HepG2 (cell line): Measurements from ENCODE around the gene GALR2. TPM values are rescaled to one million over a fixed set of nuclear protein-coding genes. Genes with fewer than 3 reads are reported as not detected.

ENCODE experiments used
- ELF4 ChIP-seq: sonication (generic); formaldehyde crosslinking; IDR thresholded peaks from 2 replicates; pipeline ENCODE4 v1.5.0; 2020; ENCODE audit warnings: missing genetic modification reagents, mild to moderate bottlenecking, moderate library complexity, borderline replicate concordance
- FOXO1 ChIP-seq: sonication (generic); formaldehyde crosslinking; IDR thresholded peaks from 2 replicates; pipeline ENCODE4 v1.4.0; 2020; ENCODE audit warnings: missing genetic modification reagents
- HMGA1 ChIP-seq: sonication (generic); formaldehyde crosslinking; conservative IDR thresholded peaks from 2 replicates; pipeline ENCODE4 v1.4.0; 2020; ENCODE audit warnings: missing genetic modification reagents
- MAFF ChIP-seq: IDR thresholded peaks from 2 replicates; pipeline ENCODE4 v1.6.1; 2011; ENCODE audit warnings: low read depth, low read length, improper control_type of control experiment
- MAFG ChIP-seq: sonication (generic); formaldehyde crosslinking; IDR thresholded peaks from 2 replicates; pipeline ENCODE4 v1.5.1; 2020; ENCODE audit warnings: mild to moderate bottlenecking, missing genetic modification reagents
- NFYB ChIP-seq: sonication (generic); formaldehyde crosslinking; IDR thresholded peaks from 2 replicates; pipeline ENCODE4 v1.4.0; 2020; ENCODE audit warnings: missing genetic modification reagents
- PCBP1 ChIP-seq: fragments of 200-400 bp; formaldehyde crosslinking; IDR thresholded peaks from 2 replicates; pipeline ENCODE4 v1.6.1; 2017; ENCODE audit warnings: mild to moderate bottlenecking, low read depth, low read length, borderline replicate concordance
- PITX1 ChIP-seq: sonication (generic); formaldehyde crosslinking; IDR thresholded peaks from 2 replicates; pipeline ENCODE4 v1.5.1; 2020; ENCODE audit warnings: mild to moderate bottlenecking, missing genetic modification reagents
- POLR2AphosphoS5 ChIP-seq: IDR thresholded peaks from 2 replicates; pipeline ENCODE4 v1.6.1; 2012; ENCODE audit warnings: low read depth, low read length
- PRMT3 ChIP-seq: sonication (generic); formaldehyde crosslinking; IDR thresholded peaks from 2 replicates; pipeline ENCODE4 v1.8.1; 2022; ENCODE audit warnings: low read depth, mild to moderate bottlenecking, moderate library complexity, missing genetic modification reagents, borderline replicate concordance
- RARG ChIP-seq: sonication (generic); formaldehyde crosslinking; IDR thresholded peaks from 2 replicates; pipeline ENCODE4 v1.4.0; 2020; ENCODE audit warnings: low read depth, mild to moderate bottlenecking, missing genetic modification reagents
- RBM39 ChIP-seq: fragments of 200-400 bp; formaldehyde crosslinking; IDR thresholded peaks from one replicate; pipeline ENCODE4 v1.6.1; 2018; ENCODE audit warnings: antibody characterized with exemption, mild to moderate bottlenecking, low read depth, low read length; ENCODE audit not compliant: poor library complexity, severe bottlenecking
- RFXANK ChIP-seq: IDR thresholded peaks from 2 replicates; pipeline ENCODE4 v1.6.1; 2016
- SMAD3 ChIP-seq: sonication (generic); formaldehyde crosslinking; IDR thresholded peaks from 2 replicates; pipeline ENCODE4 v1.4.0; 2020; ENCODE audit warnings: missing genetic modification reagents
- U2AF1 ChIP-seq: fragments of 200-400 bp; formaldehyde crosslinking; optimal IDR thresholded peaks from 2 replicates; pipeline ENCODE3; 2017; ENCODE audit warnings: mild to moderate bottlenecking, low read depth, low read length
- ZBTB1 ChIP-seq: sonication (generic); formaldehyde crosslinking; IDR thresholded peaks from 2 replicates; pipeline ENCODE4 v1.4.0; 2020; ENCODE audit warnings: missing genetic modification reagents, borderline replicate concordance
- ZKSCAN8 ChIP-seq: IDR thresholded peaks from 2 replicates; pipeline ENCODE4 v1.6.1; 2016; ENCODE audit warnings: borderline replicate concordance, missing genetic modification reagents, missing compliant biosample characterization
- ZNF124 ChIP-seq: sonication (generic); formaldehyde crosslinking; IDR thresholded peaks from 2 replicates; pipeline ENCODE4 v1.4.0; 2020; ENCODE audit warnings: missing genetic modification reagents
- ZNF264 ChIP-seq: sonication (generic); formaldehyde crosslinking; IDR thresholded peaks from 2 replicates; pipeline ENCODE4 v1.4.0; 2020; ENCODE audit warnings: missing genetic modification reagents
- ZNF383 ChIP-seq: sonication (generic); formaldehyde crosslinking; IDR thresholded peaks from 2 replicates; pipeline ENCODE4 v1.4.0; 2020; ENCODE audit warnings: missing genetic modification reagents, mild to moderate bottlenecking, borderline replicate concordance
- ZNF546 ChIP-seq: sonication (generic); formaldehyde crosslinking; conservative IDR thresholded peaks from 2 replicates; pipeline ENCODE4 v1.8.1; 2023; ENCODE audit warnings: mild to moderate bottlenecking, missing genetic modification reagents
- ZNF7 ChIP-seq: IDR thresholded peaks from 2 replicates; pipeline ENCODE4 v1.6.1; 2016; ENCODE audit warnings: missing biosample characterization, missing genetic modification reagents
- ZNF83 ChIP-seq: sonication (generic); formaldehyde crosslinking; IDR thresholded peaks from 2 replicates; pipeline ENCODE4 v1.4.0; 2020; ENCODE audit warnings: missing genetic modification reagents, mild to moderate bottlenecking, borderline replicate concordance
- ZNF850 ChIP-seq: sonication (generic); formaldehyde crosslinking; conservative IDR thresholded peaks from 2 replicates; pipeline ENCODE4 v1.9.0; 2021; ENCODE audit warnings: mild to moderate bottlenecking, missing genetic modification reagents
- polyA plus RNA-seq, 8 experiments: library from polyadenylated mRNA; depleted of rRNA in 3 of 8; stranded (reverse) in 7 of 8; unstranded in 1 of 8; fragments of >200 nt; fragmentation: Illumina TruSeq in 4 of 8; extraction: Trizol in 4 of 8; gene quantifications; 2 replicates each; pipeline versions ENCODE4 v1.2.1 to v1.2.3, GENCODE V29; 2011 to 2016; ENCODE audit warnings: low read depth in 4 of 8, missing spikeins in 1 of 8, mixed read lengths in 1 of 8; ENCODE audit not compliant: insufficient read depth in 1 of 8
- total RNA-seq, 5 experiments: library from RNA; depleted of rRNA; stranded (reverse); fragments of >200 nt; fragmentation: Illumina TruSeq; extraction: Trizol; gene quantifications; 2 replicates each; pipeline ENCODE4 v1.2.3, GENCODE V29; 2016; ENCODE audit warnings: low read depth in 1 of 5
- TF ChIP-seq, protein P1 (sequence below): IDR thresholded peaks from 2 replicates; pipeline ENCODE4 v1.6.1; 2016; ENCODE audit warnings: low read depth, missing genetic modification reagents, missing compliant biosample characterization
- TF ChIP-seq, protein P2 (sequence below): sonication (generic); formaldehyde crosslinking; IDR thresholded peaks from 2 replicates; pipeline ENCODE4 v1.8.1; 2023; ENCODE audit warnings: mild to moderate bottlenecking, missing genetic modification reagents

GALR2 gene
- total and polyA plus RNA-seq, 2 of the 13 experiments (the other 11 are each of a cell fraction or from before 2014, with no cell fraction given), result 0.48 to 0.58 TPM

DNA sequence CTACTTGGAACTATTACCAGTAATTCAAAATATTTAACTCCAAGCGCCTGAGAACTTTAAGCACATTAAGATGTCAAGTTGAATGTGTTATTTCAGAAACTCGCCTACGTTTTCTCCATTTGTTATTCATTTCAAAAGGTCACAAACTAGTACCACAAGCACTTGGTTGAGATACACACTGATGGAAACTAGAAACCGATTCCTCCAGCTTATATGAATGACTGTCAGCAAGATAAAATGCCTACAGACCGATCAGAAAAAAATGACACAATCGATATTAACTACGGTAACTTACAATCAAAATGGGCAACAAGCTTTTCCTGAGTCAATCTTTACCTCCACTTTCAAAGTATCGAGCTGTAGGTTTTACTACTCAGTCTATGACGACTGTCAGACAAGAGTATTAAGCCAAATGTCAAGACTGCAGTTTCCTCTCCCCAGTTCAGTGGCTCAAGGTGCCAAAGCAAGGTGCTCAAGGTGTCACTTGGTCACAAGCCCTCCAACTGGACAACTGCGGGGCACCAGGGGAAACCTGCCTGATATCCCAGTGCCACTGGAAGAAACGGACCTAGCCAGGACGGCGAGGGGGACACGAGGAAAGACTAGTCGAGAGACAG is 2.9 kb upstream of the GALR2 start (continued):
- no peak for TF ChIP-seq RBM39
- TF ChIP-seq, protein P1, sequence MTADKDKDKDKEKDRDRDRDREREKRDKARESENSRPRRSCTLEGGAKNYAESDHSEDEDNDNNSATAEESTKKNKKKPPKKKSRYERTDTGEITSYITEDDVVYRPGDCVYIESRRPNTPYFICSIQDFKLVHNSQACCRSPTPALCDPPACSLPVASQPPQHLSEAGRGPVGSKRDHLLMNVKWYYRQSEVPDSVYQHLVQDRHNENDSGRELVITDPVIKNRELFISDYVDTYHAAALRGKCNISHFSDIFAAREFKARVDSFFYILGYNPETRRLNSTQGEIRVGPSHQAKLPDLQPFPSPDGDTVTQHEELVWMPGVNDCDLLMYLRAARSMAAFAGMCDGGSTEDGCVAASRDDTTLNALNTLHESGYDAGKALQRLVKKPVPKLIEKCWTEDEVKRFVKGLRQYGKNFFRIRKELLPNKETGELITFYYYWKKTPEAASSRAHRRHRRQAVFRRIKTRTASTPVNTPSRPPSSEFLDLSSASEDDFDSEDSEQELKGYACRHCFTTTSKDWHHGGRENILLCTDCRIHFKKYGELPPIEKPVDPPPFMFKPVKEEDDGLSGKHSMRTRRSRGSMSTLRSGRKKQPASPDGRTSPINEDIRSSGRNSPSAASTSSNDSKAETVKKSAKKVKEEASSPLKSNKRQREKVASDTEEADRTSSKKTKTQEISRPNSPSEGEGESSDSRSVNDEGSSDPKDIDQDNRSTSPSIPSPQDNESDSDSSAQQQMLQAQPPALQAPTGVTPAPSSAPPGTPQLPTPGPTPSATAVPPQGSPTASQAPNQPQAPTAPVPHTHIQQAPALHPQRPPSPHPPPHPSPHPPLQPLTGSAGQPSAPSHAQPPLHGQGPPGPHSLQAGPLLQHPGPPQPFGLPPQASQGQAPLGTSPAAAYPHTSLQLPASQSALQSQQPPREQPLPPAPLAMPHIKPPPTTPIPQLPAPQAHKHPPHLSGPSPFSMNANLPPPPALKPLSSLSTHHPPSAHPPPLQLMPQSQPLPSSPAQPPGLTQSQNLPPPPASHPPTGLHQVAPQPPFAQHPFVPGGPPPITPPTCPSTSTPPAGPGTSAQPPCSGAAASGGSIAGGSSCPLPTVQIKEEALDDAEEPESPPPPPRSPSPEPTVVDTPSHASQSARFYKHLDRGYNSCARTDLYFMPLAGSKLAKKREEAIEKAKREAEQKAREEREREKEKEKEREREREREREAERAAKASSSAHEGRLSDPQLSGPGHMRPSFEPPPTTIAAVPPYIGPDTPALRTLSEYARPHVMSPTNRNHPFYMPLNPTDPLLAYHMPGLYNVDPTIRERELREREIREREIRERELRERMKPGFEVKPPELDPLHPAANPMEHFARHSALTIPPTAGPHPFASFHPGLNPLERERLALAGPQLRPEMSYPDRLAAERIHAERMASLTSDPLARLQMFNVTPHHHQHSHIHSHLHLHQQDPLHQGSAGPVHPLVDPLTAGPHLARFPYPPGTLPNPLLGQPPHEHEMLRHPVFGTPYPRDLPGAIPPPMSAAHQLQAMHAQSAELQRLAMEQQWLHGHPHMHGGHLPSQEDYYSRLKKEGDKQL (CRISPR knock-in tag), result no peak
- no peak for TF ChIP-seq ZNF83 (CRISPR knock-in tag)
- TF ChIP-seq POLR2AphosphoS5, result no peak
- TF ChIP-seq SMAD3 (CRISPR knock-in tag), result 0 out of 2 replicates have a peak, but pooled peaks have one; percentile 41
- no peak for TF ChIP-seq HMGA1 (CRISPR knock-in tag)
- no peak for TF ChIP-seq ZNF7 (CRISPR knock-in tag)
- no peak for TF ChIP-seq ZNF546 (CRISPR knock-in tag)
- no peak for TF ChIP-seq PRMT3
- TF ChIP-seq, protein P2, sequence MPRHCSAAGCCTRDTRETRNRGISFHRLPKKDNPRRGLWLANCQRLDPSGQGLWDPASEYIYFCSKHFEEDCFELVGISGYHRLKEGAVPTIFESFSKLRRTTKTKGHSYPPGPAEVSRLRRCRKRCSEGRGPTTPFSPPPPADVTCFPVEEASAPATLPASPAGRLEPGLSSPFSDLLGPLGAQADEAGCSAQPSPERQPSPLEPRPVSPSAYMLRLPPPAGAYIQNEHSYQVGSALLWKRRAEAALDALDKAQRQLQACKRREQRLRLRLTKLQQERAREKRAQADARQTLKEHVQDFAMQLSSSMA (CRISPR knock-in tag), result no peak
- TF ChIP-seq ZBTB1 (CRISPR knock-in tag), result no peak
- no peak for TF ChIP-seq MAFF
- 0 out of 2 replicates have a peak, but pooled peaks have one; percentile 25 for TF ChIP-seq ELF4
- TF ChIP-seq RARG (CRISPR knock-in tag), result no peak
- TF ChIP-seq ZNF124 (CRISPR knock-in tag), result no peak
- no peak for TF ChIP-seq RFXANK (CRISPR knock-in tag)
- no peak for TF ChIP-seq ZNF383 (CRISPR knock-in tag)
- no peak for TF ChIP-seq NFYB (CRISPR knock-in tag)
- no peak for TF ChIP-seq U2AF1
- TF ChIP-seq ZNF850 (CRISPR knock-in tag), result no peak; the same call in 1 of the 2 replicates
- no peak for TF ChIP-seq MAFG (CRISPR knock-in tag)
- TF ChIP-seq PCBP1, result no peak
- TF ChIP-seq PITX1, result no peak
- TF ChIP-seq FOXO1 (CRISPR knock-in tag), result no peak
- TF ChIP-seq ZKSCAN8 (CRISPR knock-in tag), result peak; percentile 10; the same call in 1 of the 2 replicates
- TF ChIP-seq ZNF264 (CRISPR knock-in tag), result 0 out of 2 replicates have a peak, but pooled peaks have one; percentile 37
